Prostate gland (tissue), 2 donors: ENCODE measurements around the gene MTMR3. TPM values are rescaled to one million over a fixed set of nuclear protein-coding genes. Genes with fewer than 3 reads are reported as not detected.

ENCODE experiments used
- DNase-seq: peaks from one replicate; pipeline ENCODE4 v3.0.0-alpha.2; 2019; ENCODE audit warnings: low spot score
- H3K27ac ChIP-seq, 2 donors: fragments of 200-600 bp; sonication (generic); 2 replicates each; pipeline ENCODE4 v1.5.1; 2017 to 2019
- H3K27me3 ChIP-seq: fragments of 200-600 bp; sonication (generic); replicated peaks from 2 replicates; pipeline ENCODE4 v1.5.1; 2019; ENCODE audit not compliant: insufficient read depth
- H3K36me3 ChIP-seq, 2 donors: fragments of 200-600 bp; sonication (generic); 1 replicate in 1 of 2; 2 replicates in 1 of 2; pipeline versions ENCODE4 v1.5.1 to v1.8.1; 2017 to 2019
- H3K4me1 ChIP-seq: fragments of 200-600 bp; sonication (generic); replicated peaks from 2 replicates; pipeline ENCODE4 v1.5.1; 2019
- H3K4me3 ChIP-seq, 2 donors: fragments of 200-600 bp; sonication (generic); 2 replicates each; pipeline ENCODE4 v1.5.1; 2017 to 2019
- H3K9me3 ChIP-seq: fragments of 200-600 bp; sonication (generic); 2 replicates; pipeline ENCODE4 v1.5.1; 2017
- CTCF ChIP-seq, 4 experiments: fragments of 200-600 bp in 2 of 4; fragments of 450-650 bp in 2 of 4; sonication (generic) in 2 of 4; IDR thresholded peaks; 1 replicate in 3 of 4; 2 replicates in 1 of 4; pipeline ENCODE4 v1.5.1; 2016 to 2019; ENCODE audit warnings: antibody characterized with exemption in 4 of 4, mild to moderate bottlenecking in 2 of 4, moderate library complexity in 2 of 4
- POLR2A ChIP-seq: fragments of 450-650 bp; IDR thresholded peaks from one replicate; pipeline ENCODE4 v1.6.1; 2016; ENCODE audit warnings: antibody characterized with exemption, mild to moderate bottlenecking
- POLR2AphosphoS5 ChIP-seq: sonication (generic); formaldehyde crosslinking; IDR thresholded peaks from one replicate; pipeline ENCODE4 v1.6.1; 2017; ENCODE audit warnings: antibody characterized with exemption
- WGBS: methylation state at CpG from one replicate; pipeline ENCODE4 v1.1.5; 2018; 5-methylcytosine and 5-hydroxymethylcytosine counted together
- intact Hi-C: fragments of 100-400 bp; cut with DNase I; formaldehyde crosslinking; loops from one replicate; pipeline ENCODE4 v1.14.2; 2022
- total RNA-seq, 2 donors: library from RNA; depleted of rRNA; stranded (reverse); fragments of >200 nt; gene quantifications; one replicate each; pipeline ENCODE4 v1.1.0, GENCODE V29; 2016

The MTMR3 gene
- total RNA-seq, 2 donors from 2014 or later: 37.9 to 93.7 TPM

GRCh38 chr22:30073743-30074142 is 190.8 kb downstream of the MTMR3 start:
- no peaks in the 10 kb centered on the region for H3K27me3 ChIP-seq
- no peaks in the 10 kb centered on the region for H3K4me1 ChIP-seq
- 77% methylated on average over 2 of the region's 2 CpGs for WGBS
- no peak for TF ChIP-seq CTCF (IDR thresholded peaks at IDR 0.05)
- no peak for TF ChIP-seq POLR2A
- TF ChIP-seq POLR2AphosphoS5: no peak
- no peak overlapping the region for H3K4me3 ChIP-seq
- no peaks in the 10 kb centered on the region for H3K36me3 ChIP-seq
- H3K9me3 ChIP-seq: no peaks in the 10 kb centered on the region
- intact Hi-C loops: no loop called here
- H3K27ac ChIP-seq: no peak overlapping the region
- no peak for DNase-seq

DNA sequence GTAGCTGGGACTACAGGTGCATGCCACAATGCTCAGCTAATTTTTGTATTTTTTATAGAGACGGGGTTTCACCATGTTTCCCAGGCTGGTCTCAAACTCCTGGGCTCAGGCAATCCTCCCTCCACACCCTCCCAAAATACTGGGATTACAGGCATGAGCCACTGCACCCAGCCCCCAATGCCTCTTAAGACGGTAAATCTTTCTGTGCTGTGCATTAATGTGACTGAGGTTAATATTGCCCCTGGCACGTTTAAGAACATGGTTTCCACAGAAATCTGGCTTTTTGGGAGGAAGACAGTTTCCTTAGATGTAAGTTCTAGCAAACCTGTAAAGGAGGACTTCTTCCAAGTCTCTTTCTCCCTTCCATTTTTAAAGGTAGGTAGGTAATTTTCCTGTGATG is 191.2 kb downstream of the MTMR3 start:
- Histone ChIP-seq H3K9me3 (no peaks in the 10 kb centered on the region), H3K27me3 (no peaks in the 10 kb centered on the region), H3K27ac (no peak overlapping the region), H3K4me1 (no peaks in the 10 kb centered on the region), H3K36me3 (no peaks in the 10 kb centered on the region), H3K4me3 (no peak overlapping the region)
- DNase-seq: no peak
- WGBS: 42% methylated on average over 3 of the region's 3 CpGs
- intact Hi-C loops: no loop called here
- TF ChIP-seq POLR2AphosphoS5: no peak
- TF ChIP-seq POLR2A: no peak
- TF ChIP-seq CTCF (IDR thresholded peaks at IDR 0.05): no peak

- no peak for TF ChIP-seq POLR2AphosphoS5
- no peak for TF ChIP-seq POLR2A
- 93% methylated on average over 3 of the region's 3 CpGs for WGBS
- H3K4me1 ChIP-seq: no peaks in the 10 kb centered on the region
- no peak overlapping the region for H3K4me3 ChIP-seq
- no peaks in the 10 kb centered on the region for H3K9me3 ChIP-seq
- H3K36me3 ChIP-seq: no peaks in the 10 kb centered on the region
- H3K27me3 ChIP-seq: no peaks in the 10 kb centered on the region
- H3K27ac ChIP-seq: no peak overlapping the region
- no peak for DNase-seq
- intact Hi-C loops: no loop called here
These were observed 192.0 kb downstream of the MTMR3 start for GRCh38 chr22:30074994-30075393.

- Histone ChIP-seq H3K9me3 (no peaks in the 10 kb centered on the region), H3K27me3 (no peaks in the 10 kb centered on the region), H3K27ac (no peak overlapping the region), H3K4me3 (no peak overlapping the region), H3K4me1 (no peaks in the 10 kb centered on the region), H3K36me3 (no peaks in the 10 kb centered on the region)
- no peak for TF ChIP-seq POLR2A
- TF ChIP-seq POLR2AphosphoS5: no peak
- no peak for TF ChIP-seq CTCF (IDR thresholded peaks at IDR 0.05)
- intact Hi-C loops: no loop called here
- WGBS: 55% methylated on average over 3 of the region's 3 CpGs
- DNase-seq: no peak
These were observed 194.4 kb downstream of the MTMR3 start for GRCh38 chr22:30077279-30077880.

GRCh38 chr22:30078320-30079311 is 195.6 kb downstream of the MTMR3 start:
- TF ChIP-seq POLR2A: no peak
- no peak for TF ChIP-seq POLR2AphosphoS5
- TF ChIP-seq CTCF (IDR thresholded peaks at IDR 0.05): no peak
- intact Hi-C loops: no loop called here
- Histone ChIP-seq H3K4me1 (no peaks in the 10 kb centered on the region), H3K27ac (no peak overlapping the region), H3K36me3 (no peaks in the 10 kb centered on the region), H3K27me3 (no peaks in the 10 kb centered on the region), H3K4me3 (no peak overlapping the region), H3K9me3 (no peaks in the 10 kb centered on the region)
- WGBS: 65% methylated on average over 10 of the region's 10 CpGs
- no peak for DNase-seq
